ENCODE measurements around the gene NPM1.
"Not testable (repeated sequence)": the region's sequence is repeated elsewhere in the genome, so short reads cannot be mapped to it uniquely, and the experiment has no call there.

NPM1 gene

DNA sequence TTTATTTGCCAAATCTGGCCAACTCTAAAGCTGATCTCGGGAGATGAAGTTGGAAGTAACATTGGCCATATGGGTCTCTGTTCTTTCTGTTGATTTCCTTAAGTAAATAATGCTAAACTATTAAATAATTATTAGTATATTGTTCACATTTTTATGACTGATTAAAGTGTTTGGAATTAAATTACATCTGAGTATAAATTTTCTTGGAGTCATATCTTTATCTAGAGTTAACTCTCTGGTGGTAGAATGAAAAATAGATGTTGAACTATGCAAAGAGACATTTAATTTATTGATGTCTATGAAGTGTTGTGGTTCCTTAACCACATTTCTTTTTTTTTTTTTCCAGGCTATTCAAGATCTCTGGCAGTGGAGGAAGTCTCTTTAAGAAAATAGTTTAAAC, 22.5 kb downstream of the NPM1 start:
- no peak for DNase-seq (ENCODE audit: low read depth in 4 of 4, low spot score in 1 of 4)

DNA sequence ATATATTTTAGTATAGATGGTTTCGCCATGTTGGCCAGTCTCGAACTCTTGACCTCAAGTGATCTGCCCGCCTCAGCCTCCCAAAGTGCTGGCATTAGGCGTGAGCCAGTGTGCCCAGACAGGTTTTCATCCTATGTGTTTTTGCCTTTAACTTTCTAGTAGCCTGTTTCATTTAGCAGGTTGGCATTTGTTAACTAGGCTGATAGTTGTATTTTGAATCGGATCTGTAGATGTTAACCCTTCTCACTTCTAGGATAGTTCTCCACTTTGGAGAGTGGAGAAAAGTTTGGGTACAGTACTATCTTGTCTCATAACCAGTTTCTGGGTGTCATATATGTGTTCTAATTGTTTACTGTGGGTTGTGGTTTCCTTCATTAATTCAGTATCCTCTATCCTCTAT, 24.5 kb downstream of the NPM1 start:
- DNase-seq (ENCODE audit: low read depth in 4 of 4, low spot score in 1 of 4): no peak

DNA sequence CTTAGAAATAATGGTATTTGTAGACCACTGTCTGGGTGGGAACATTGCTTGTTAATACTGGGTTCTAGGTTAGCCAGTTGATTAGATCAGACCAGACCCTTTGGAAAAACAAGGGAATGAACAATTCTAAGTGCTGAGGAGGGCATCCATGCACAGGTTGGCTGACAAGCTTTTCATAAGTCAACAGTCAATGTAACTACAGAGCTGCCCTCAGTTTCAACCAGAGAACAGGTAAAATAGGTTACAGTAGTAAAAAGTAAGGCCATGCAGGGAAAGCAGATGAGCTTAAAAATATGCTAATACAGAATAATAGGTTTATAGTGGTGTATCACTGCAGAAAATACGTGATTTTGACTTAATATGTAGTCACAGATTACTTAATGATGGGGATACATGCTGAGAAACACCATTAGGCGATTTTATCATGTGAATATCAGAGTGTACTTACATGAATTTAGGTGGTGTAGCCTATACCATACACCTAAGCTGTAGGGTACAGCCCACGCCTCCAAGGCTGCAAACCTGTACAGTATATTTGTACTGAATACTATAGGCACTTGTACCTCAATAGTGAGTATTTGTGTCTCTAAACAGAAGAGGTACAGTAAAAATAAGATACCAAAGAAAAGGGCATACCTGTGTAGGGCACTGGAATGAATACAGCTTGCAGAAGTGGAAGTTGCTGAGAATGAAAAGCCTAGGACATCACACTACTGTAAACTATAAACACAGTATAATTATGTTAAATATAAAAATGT, 25.7 kb downstream of the NPM1 start:
- DNase-seq (ENCODE audit: low read depth in 4 of 4, low spot score in 1 of 4): no peak

DNA sequence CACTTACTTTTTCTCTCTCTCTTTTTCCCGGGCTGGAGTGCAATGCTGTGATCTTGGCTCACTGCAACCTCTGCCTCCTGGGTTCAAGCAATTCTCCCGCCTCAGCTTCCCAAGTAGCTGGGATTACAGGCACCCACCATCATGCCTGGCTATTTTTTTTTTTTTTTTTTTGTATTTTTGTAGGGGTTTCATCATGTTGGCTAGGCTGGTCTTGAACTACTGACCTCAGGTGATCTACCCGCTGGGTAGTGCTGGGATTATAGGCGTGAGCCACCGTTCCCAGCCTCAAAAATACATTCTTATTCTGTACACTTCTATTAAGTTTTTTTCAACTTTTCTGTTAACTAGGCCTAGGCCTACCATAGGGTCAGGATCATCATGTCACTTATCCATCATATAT, 26.3 kb downstream of the NPM1 start:
- DNase-seq (ENCODE audit: low read depth in 4 of 4, low spot score in 1 of 4): not testable (repeated sequence)

DNA sequence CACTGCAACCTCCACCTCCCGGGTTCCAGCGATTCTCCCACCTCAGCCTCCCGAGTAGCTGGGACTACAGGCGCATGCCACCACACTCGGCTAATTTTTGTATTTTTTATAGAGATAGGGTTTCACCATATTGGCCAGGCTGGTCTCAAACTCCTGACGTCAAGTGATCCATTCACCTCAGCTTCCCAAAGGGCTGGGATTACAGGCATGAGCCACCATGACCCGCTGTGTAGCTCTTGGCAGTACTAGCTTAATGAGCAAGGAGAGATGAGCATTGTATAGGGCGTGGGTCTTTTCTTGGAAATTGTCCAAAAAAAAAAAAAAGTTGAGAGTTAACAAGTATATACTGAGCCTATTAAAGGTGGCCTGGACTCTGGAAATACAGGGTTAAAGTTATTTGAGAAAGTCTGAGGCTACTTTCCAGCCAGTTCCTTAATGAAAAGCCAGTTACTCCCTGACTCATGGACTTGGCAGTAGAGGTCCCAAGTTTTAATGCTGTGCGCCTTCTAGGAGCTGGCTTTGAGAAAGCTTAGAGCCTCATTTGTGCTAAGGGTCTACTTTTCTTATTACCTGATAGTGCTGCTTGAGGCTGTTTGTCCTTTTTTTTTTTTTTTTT, 27.6 kb downstream of the NPM1 start:
- no peak for DNase-seq (ENCODE audit: low read depth in 4 of 4, low spot score in 1 of 4)

DNA sequence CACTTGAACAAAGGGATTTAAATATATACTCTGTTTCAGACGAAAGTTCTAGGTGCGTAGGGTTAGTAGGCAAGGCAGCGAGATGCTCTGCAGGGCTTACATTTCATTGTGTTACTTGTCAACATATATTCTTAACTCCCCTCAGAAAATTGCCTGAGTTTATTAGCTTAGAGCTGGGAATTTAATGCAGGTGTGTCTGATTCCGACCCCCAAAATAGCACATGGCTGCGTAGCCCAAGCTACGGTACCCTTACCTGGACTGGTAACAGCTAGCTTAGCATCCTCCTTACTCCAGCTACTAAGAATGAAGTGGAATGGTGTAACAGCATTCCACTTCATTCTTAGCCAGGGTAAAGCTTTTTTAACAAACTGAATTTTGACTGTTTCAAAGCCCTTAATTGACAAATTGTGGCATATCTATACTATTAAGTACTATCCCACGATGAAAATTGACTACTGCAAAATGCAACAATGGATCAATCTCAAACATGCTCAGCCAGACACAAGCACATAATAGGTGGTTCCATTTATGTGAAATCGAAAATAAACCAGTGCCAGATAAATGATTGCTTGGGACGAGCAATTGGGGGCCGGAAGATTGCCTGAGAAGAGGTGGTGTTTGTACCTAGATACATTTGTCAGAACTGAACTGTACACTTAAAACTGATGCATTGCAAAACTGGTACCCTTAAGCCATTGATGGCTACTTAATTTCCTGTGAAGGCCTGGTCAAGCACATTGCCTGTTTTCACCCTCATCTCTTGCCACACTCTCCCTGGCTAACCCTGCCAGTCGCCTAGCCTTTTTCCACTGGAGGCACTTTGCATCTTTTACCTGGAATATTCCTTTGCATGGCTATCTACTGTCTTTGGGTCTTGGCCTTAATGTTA, 28.8 kb downstream of the NPM1 start:
- no peak for DNase-seq (ENCODE audit: low read depth in 4 of 4, low spot score in 1 of 4)

DNA sequence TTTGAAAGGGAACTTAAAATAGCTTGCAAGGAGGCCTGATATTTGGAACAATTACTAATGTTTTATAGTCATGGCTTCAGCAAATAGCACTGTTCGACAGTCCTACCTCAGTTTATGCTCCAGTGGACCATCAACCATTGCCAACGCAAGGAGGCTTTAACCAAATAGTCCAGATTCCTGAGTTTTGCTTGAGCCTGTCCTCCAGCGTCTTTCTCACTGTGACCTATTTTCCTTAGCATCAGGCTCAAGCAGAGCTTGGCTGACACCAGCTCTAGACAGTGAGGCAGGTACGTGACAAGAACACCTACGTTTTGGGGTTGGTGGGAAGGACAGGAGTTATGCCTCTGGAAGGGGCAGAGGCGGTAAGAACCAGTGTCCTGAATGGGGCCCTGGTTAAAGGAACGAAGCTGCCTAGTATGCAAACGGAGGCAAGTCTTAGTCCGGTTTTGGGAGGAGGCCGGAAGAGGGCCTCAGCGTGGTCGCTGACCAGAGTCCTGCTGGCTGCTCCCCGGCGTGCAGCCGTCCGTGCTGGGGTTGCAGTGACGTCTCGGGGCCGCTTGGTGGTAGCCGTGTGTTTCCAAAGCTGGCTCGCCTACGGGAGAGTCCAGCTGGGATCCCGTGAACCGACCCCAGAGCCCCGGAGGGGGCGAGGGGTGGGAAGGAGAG, 30.8 kb downstream of the NPM1 start:
- DNase-seq (ENCODE audit: low read depth in 4 of 4, low spot score in 1 of 4): peak; percentile 27 to 45 (median 30)

DNA sequence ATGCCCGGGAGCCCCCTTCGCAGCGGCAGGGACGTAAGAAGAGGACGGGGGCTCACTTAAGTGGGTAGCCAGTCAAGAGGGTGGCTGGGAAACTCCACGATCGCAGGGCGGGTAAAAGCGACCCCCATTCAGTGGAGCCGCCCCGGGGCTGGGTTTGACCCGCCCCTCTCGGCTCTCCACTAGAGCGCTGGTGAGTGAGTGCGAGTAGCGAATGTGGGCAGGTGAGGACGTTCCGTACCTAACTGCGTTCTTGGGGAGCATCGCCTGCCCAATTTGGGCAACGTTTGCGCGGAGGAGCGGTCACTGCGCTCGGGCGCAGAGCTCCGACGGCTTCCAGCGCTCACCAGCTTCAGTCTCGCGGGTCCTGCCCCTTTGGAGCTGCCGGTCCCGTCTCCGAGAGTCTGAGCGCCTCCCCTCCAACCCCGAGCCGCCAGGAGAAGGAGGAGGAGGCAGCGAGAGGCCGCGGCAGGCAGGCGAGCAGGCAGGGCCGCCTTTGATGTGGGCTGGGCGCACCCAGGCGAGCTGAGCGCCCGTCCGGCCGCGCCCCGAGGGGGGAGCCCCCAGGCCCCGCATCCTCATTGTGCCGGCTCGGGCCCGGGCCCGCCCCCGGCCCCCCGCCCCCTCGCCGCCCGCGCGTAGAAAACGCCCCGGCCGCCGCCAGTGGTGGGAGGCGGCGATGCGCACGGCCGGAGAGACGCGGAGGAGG, 31.5 kb downstream of the NPM1 start, which contains the start of gene FGF18:
Gene FGF18, plus strand, starts transcription at position 666 of the 706 bp plus-strand sequence. CDS start 553 bp downstream, outside the sequence.
- peak in 1 of 4 experiments; percentile 32 for DNase-seq (ENCODE audit: low read depth in 4 of 4, low spot score in 1 of 4)

DNA sequence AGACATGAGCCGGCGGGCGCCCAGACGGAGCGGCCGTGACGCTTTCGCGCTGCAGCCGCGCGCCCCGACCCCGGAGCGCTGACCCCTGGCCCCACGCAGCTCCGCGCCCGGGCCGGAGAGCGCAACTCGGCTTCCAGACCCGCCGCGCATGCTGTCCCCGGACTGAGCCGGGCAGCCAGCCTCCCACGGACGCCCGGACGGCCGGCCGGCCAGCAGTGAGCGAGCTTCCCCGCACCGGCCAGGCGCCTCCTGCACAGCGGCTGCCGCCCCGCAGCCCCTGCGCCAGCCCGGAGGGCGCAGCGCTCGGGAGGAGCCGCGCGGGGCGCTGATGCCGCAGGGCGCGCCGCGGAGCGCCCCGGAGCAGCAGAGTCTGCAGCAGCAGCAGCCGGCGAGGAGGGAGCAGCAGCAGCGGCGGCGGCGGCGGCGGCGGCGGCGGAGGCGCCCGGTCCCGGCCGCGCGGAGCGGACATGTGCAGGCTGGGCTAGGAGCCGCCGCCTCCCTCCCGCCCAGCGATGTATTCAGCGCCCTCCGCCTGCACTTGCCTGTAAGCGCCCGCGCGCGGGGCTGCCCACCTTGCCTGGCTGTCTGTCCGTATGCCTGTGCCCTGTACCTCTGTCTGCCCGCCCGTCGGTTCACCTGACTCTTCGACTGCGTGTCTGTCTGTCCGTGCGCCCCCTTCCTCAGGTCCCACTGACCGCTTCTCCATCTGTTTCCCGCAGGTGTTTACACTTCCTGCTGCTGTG, 32.2 kb downstream of the NPM1 start:
- DNase-seq (ENCODE audit: low read depth in 4 of 4, low spot score in 1 of 4): peak in 1 of 4 experiments; percentile 21

DNA sequence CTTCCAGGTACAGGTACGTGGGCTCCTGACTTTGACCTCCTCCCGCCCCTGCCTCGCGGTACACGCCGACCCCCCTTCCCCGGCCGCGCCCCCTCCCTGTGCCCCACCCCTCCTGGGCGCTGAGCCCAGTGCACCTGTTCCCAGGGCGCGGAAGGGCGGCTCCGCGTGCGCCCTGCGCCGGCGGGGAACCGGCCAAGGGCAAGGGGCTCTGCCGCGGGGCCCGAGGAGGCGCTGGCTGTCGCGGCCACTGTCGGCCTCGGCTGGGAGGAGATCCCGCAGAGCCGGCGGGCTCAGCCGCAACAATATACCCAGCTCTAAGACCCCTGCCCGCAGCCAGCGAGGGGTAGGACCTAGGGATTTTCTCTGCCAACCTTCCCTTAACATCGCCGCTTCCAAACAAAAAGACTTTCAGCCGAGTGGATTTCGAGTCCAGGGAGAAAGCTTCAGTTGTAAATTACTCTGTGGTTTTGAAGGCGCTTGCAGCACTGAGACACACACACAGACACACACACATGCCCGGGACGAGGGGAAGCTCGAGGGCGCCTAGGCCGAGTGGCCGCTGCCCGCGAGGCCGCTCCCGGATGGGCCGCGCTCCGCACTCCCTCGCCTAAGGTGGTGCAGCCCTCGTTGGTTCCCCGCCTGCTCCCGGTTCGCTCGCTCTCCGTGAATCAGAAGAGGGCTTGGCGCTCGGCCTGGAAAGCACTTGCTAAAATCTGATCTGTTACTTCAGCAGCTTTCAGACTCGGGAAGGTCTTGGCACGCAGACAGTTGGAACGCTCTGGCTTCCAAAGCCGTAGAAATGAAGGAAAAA, 33.0 kb downstream of the NPM1 start:
- no peak for DNase-seq (ENCODE audit: low read depth in 4 of 4, low spot score in 1 of 4)

DNA sequence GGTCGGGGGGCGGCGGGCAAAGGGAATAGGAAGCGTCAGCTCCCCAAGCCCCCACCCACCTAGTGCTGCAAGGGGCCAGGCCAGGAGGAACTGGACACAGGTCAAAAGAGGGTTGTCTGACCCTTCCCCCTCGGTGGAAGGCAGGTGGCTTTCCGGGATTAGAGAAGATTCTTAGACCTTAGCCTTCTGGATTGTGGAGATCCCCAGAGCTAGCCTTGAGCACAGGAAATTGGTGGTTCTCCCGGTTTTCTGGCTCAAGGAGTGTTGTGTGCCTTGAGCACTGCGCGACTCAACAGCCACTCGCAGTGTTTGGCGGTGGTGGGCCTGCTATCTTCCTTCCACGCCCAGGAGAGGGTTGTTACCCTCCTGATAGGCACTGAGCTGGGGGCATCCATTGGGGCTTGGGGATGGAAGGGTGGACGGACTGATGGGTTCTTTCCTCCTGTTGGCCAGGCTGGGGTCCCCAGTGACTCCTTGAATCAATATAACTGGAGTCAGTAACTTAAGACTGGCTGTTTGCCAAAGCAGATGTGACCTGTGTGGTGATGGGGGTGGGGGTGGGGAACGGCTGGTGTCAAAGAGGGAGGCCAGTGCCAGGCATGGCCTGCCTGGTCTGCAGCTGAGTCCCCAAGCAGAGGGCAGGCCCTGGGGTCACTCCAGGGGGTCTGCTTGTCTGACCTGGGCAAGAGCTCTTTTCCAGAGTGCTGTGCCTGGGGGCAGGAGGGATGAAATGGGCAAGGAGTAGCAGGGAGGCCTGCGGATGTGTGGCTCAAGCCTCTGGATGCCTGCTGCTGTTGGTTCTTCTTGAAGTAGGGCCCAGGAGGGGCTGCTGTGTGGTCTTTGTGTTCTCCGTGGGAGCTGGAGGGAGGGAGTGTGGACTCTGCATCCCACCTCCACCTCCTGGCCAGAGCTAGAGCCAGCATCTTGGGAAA, 33.9 kb downstream of the NPM1 start:
- DNase-seq (ENCODE audit: low read depth in 4 of 4, low spot score in 1 of 4): no peak

DNA sequence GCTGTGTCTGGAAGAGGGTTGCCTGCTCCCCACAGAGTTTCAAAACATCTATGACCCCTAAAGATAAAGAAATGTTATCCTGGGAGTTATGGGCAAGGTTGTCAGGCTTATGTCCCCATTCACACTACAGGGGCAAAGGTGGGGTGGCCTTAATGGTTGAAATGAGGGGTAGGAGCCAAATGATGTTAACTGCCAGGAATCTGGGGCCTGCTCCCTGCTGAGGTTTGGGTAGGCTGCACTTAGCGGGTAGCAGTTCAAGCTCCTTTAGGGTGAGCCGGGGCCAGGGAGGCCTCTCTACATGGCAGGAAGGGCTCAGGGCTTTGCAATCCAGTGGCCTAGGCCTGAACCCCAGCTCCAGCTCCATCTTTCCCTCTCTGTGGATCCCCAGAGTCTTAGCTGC, 34.8 kb downstream of the NPM1 start:
- no peak for DNase-seq (ENCODE audit: low read depth in 4 of 4, low spot score in 1 of 4)

DNA sequence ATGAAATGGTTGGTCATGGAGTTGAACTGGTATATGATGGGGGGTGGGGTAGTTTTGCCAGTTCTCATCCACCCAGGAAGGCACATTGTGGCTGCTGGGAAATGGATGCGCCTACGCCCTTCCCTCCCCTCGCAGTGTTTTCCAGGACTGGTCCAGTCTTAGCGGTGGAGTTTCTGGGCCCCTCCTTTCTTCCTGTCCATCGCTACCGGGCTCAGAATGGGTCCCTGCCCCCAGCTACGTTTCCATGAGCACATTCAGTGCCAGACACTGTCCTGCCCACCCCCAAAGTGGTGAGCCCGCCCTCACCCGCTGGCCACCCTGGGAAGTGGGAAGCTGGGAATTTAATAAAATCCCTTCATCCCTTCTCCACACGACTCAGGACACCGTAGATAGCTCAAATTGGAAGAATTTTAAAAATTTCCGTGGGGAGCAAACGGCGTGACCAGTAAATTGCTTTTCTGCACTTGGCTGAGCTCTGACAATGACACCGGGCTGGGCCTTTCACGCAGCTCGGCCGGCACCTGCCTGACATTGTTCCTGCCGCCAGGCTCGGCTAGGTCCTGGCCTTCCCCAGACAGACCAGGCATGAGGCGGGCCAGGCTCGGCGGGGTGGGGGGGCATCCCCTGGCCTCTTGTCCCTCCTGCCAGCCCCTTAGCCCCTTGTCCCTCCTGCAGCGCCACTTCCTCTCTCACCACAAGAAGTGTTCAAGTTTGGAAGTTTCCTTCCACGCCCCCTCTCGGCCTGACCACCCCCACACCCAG, 35.4 kb downstream of the NPM1 start:
- no peak for DNase-seq (ENCODE audit: low read depth in 4 of 4, low spot score in 1 of 4)

DNA sequence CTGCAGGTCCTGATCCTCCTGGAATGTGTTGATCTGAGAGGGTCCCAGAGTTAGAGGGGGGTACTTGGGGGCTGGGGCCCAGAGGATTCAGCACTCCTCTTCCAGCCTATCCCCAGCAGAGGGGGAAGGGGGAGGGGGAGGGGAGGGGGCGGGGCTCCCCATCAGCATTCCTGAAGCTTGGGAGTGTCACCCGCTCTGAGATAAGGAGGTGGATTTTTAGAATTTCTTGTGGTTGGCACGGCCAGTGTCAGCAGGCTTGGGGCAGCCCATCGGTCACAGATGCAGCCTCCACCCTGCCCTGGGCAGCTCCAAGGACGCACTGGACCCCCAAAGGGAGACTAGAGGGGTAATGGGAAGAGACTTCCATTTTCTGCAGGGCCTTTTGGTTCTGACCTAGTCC, 37.1 kb downstream of the NPM1 start:
- DNase-seq (ENCODE audit: low read depth in 4 of 4, low spot score in 1 of 4): no peak

DNA sequence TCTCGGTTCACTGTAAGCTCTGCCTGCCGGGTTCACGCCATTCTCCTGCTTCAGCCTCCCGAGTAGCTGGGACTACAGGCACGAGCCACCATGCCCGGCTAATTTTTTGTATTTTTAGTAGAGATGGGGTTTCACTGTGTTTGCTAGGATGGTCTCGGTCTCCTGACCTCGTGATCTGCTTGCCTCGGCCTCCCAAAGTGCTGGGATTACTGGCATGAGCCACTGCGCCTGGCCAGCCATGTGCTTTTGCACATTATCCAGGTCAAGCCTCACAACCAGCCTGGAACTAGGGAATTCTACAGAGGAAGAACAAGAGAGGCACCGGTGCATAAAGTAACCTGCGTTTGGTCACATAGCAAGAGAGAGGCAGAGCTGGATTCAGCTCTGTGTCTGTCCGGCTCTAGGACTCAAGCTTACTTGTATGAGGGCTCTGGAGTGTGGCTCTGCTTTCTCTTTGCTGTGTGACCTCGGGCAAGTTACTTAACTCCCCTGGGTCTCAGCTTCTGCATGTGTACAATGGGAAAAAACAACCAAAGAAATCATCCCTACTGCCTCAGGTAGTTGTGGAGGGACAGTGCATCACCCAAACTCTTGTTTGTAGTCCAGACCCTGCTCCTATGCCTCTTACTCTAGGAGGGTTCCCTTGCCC, 38.1 kb downstream of the NPM1 start:
- no peak for DNase-seq (ENCODE audit: low read depth in 4 of 4, low spot score in 1 of 4)

DNA sequence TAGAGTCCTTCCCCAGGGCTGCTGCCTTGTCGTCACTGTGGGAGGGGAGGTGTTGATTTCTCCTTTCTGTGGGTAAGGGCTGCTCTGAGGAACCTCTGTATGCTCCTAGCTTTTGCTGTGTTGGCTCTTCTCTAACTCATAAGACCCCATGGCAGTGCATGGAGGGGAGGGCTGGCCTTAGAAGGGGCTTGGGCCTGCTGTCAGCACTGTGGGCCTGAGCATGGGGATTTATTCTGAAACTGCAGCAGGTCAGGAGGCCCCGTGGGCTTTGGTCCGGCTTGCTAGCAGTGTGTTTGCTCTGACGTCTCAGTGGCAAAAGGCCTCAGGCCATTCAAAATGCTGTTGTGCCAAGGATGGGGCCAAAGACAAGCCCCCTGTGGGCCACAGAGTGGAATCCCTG, 38.6 kb downstream of the NPM1 start:
- no peak for DNase-seq (ENCODE audit: low read depth in 4 of 4, low spot score in 1 of 4)

DNA sequence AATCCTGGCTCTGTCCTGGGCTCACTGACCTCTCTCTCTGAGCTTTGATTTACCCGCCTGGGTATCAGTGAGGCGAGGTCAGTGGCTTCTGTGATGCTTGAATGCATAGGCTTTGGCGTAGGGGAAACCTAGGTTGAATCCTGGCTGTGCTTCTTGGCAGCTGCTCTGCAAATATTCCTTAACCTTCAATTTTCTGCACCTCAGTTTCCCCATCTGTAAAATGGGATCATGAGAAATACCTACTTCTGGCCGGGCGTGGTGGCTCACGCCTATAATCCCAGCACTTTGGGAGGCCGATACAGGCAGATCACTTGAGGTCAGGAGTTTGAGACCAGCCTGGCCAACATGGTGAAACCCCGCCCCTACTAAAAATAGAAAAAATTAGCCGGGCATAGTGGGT, 39.0 kb downstream of the NPM1 start:
- DNase-seq (ENCODE audit: low read depth in 4 of 4, low spot score in 1 of 4): no peak
